HG03565 (cell line): Measurements from ENCODE around the gene MBIP.

Experiments used
- ATAC-seq: cut with Tn5 transposase; IDR thresholded peaks from one replicate; pipeline ENCODE4 v1.9.1; 2021; ENCODE audit warnings: mild to moderate bottlenecking, moderate library complexity; ENCODE audit not compliant: unreplicated experiment

Gene MBIP

GRCh38 chr14:36270191-36270590, 50.2 kb downstream of the MBIP start:
- no peak for ATAC-seq

- ATAC-seq: no peak
These were observed 52.3 kb downstream of the MBIP start for GRCh38 chr14:36268121-36268520.

- ATAC-seq: no peak
These were observed 55.8 kb downstream of the MBIP start for GRCh38 chr14:36264595-36264994.

GRCh38 chr14:36264107-36264506, 56.3 kb downstream of the MBIP start:
- ATAC-seq: no peak

GRCh38 chr14:36260970-36261640, 59.3 kb downstream of the MBIP start:
- no peak for ATAC-seq

GRCh38 chr14:36258241-36258640, 62.2 kb downstream of the MBIP start:
- ATAC-seq: no peak

GRCh38 chr14:36256126-36256801, 64.2 kb downstream of the MBIP start:
- ATAC-seq: no peak

- ATAC-seq: no peak
These were observed 66.3 kb downstream of the MBIP start for GRCh38 chr14:36254020-36254624.
